ENCODE results near the gene RANBP3.
"Not testable (repeated sequence)": the region's sequence is repeated elsewhere in the genome, so short reads cannot be mapped to it uniquely, and the experiment has no call there.

Gene RANBP3

GRCh38 chr19:5977785-5978605 lies at the start of gene RANBP3:
RANBP3 (minus strand) TSS chr19:5978140; CDS start chr19:5978082, 58 bp downstream.
- H3K4me1 ChIP-seq (ENCODE audit: insufficient read depth, low read length): peaks cover 60% of the 10 kb centered on the region
- H3K79me2 ChIP-seq (ENCODE audit: insufficient read depth, low read length): peaks cover 82% of the 10 kb centered on the region
- peak; percentile 95 for ATAC-seq (ENCODE audit: insufficient read depth, low read depth)
- no peaks in the 10 kb centered on the region for H3K9me3 ChIP-seq (ENCODE audit: insufficient read depth, low read length, severe bottlenecking)
- peak within 1 kb of the TSS; percentile 99 for H2AFZ ChIP-seq (ENCODE audit: low read depth, low read length)
- H3K4me3 ChIP-seq (ENCODE audit: low read depth in 1 of 2, low read length in 2 of 2): peak within 1 kb of the TSS; percentile 76 to 96
- peak within 1 kb of the TSS; percentile 95 for H3K9ac ChIP-seq (ENCODE audit: low read depth, low read length)
- TF ChIP-seq EZH2 (IDR thresholded peaks at IDR 0.05; ENCODE audit: borderline replicate concordance, low read depth, low read length, severe bottlenecking) (no peak), CTCF (IDR thresholded peaks at IDR 0.05; ENCODE audit: borderline replicate concordance, extremely low read depth, low read length, poor library complexity, severe bottlenecking) (no peak)
- peaks cover 33% of the 10 kb centered on the region for H3K36me3 ChIP-seq (ENCODE audit: insufficient read depth, low read length)
- H4K20me1 ChIP-seq (ENCODE audit: insufficient read depth, low read length): peaks cover 47% of the 10 kb centered on the region
- DNase-seq: peak; percentile 99
- H3K27me3 ChIP-seq (ENCODE audit: insufficient read depth, low read length, poor library complexity): no peaks in the 10 kb centered on the region
- H3K27ac ChIP-seq (ENCODE audit: low read length): peak within 1 kb of the TSS; percentile 96
- H3K4me2 ChIP-seq (ENCODE audit: insufficient read depth, low read length): peak within 1 kb of the TSS; percentile 94

GRCh38 chr19:6026390-6027227 lies 48.7 kb upstream of the RANBP3 start:
- Histone ChIP-seq H3K79me2 (ENCODE audit: insufficient read depth, low read length) (no peaks in the 10 kb centered on the region), H3K4me2 (ENCODE audit: insufficient read depth, low read length) (no peak overlapping the region), H3K4me3 (ENCODE audit: low read depth in 1 of 2, low read length in 2 of 2) (no peak overlapping the region), H3K27ac (ENCODE audit: low read length) (no peak overlapping the region), H3K9ac (ENCODE audit: low read depth, low read length) (no peak overlapping the region), H3K27me3 (ENCODE audit: insufficient read depth, low read length, poor library complexity) (no peaks in the 10 kb centered on the region), H3K36me3 (ENCODE audit: insufficient read depth, low read length) (no peaks in the 10 kb centered on the region), H3K4me1 (ENCODE audit: insufficient read depth, low read length) (no peaks in the 10 kb centered on the region), H2AFZ (ENCODE audit: low read depth, low read length) (no peak overlapping the region), H3K9me3 (ENCODE audit: insufficient read depth, low read length, severe bottlenecking) (no peaks in the 10 kb centered on the region), H4K20me1 (ENCODE audit: insufficient read depth, low read length) (no peaks in the 10 kb centered on the region)
- DNase-seq: no peak
- no peak for ATAC-seq (ENCODE audit: insufficient read depth, low read depth)
- TF ChIP-seq EZH2 (IDR thresholded peaks at IDR 0.05; ENCODE audit: borderline replicate concordance, low read depth, low read length, severe bottlenecking): no peak
- TF ChIP-seq CTCF (IDR thresholded peaks at IDR 0.05; ENCODE audit: borderline replicate concordance, extremely low read depth, low read length, poor library complexity, severe bottlenecking): no peak

- not testable (repeated sequence) for H3K4me3 ChIP-seq (ENCODE audit: low read depth in 1 of 2, low read length in 2 of 2); H3K9ac ChIP-seq (ENCODE audit: low read depth, low read length); H2AFZ ChIP-seq (ENCODE audit: low read depth, low read length); H3K27me3 ChIP-seq (ENCODE audit: insufficient read depth, low read length, poor library complexity); H3K4me2 ChIP-seq (ENCODE audit: insufficient read depth, low read length); H4K20me1 ChIP-seq (ENCODE audit: insufficient read depth, low read length); H3K4me1 ChIP-seq (ENCODE audit: insufficient read depth, low read length); H3K36me3 ChIP-seq (ENCODE audit: insufficient read depth, low read length); ATAC-seq (ENCODE audit: insufficient read depth, low read depth); DNase-seq; H3K27ac ChIP-seq (ENCODE audit: low read length); H3K79me2 ChIP-seq (ENCODE audit: insufficient read depth, low read length); H3K9me3 ChIP-seq (ENCODE audit: insufficient read depth, low read length, severe bottlenecking)
Observed at GRCh38 chr19:6024756-6025155, 46.8 kb upstream of the RANBP3 start.

GRCh38 chr19:6023936-6024335 lies 46.0 kb upstream of the RANBP3 start:
- Histone ChIP-seq H4K20me1 (ENCODE audit: insufficient read depth, low read length) (no peaks in the 10 kb centered on the region; the same call in none of the 2 replicates), H3K9me3 (ENCODE audit: insufficient read depth, low read length, severe bottlenecking) (no peaks in the 10 kb centered on the region), H2AFZ (ENCODE audit: low read depth, low read length) (no peak overlapping the region), H3K4me1 (ENCODE audit: insufficient read depth, low read length) (no peaks in the 10 kb centered on the region), H3K27ac (ENCODE audit: low read length) (no peak overlapping the region), H3K9ac (ENCODE audit: low read depth, low read length) (no peak overlapping the region), H3K4me2 (ENCODE audit: insufficient read depth, low read length) (no peak overlapping the region), H3K36me3 (ENCODE audit: insufficient read depth, low read length) (no peaks in the 10 kb centered on the region), H3K79me2 (ENCODE audit: insufficient read depth, low read length) (no peaks in the 10 kb centered on the region), H3K27me3 (ENCODE audit: insufficient read depth, low read length, poor library complexity) (no peaks in the 10 kb centered on the region), H3K4me3 (ENCODE audit: low read depth in 1 of 2, low read length in 2 of 2) (no peak overlapping the region)
- no peak for DNase-seq
- ATAC-seq (ENCODE audit: insufficient read depth, low read depth): no peak
- no peak for TF ChIP-seq CTCF (IDR thresholded peaks at IDR 0.05; ENCODE audit: borderline replicate concordance, extremely low read depth, low read length, poor library complexity, severe bottlenecking)
- no peak for TF ChIP-seq EZH2 (IDR thresholded peaks at IDR 0.05; ENCODE audit: borderline replicate concordance, low read depth, low read length, severe bottlenecking)
